OCI-LY3 (cell line): ENCODE results near the gene ZNF653.
A peak's percentile ranks its signal among the peaks of the same experiment; 100 is the strongest.

Experiments used
- H2AFZ ChIP-seq: fragments of 200-600, 300-600 bp; shearing (Covaris generic); 2 replicates; pipeline ENCODE4 v1.6.0; 2014; ENCODE audit warnings: antibody characterized with exemption, low read depth, low read length
- H3K27ac ChIP-seq: fragments of 200-600, 300-600 bp; sonication (generic); 2 replicates; pipeline ENCODE4 v1.5.1; 2014; ENCODE audit warnings: mild to moderate bottlenecking, low read length, moderate library complexity, mixed read lengths
- H3K27me3 ChIP-seq: fragments of 200-600, 300-600 bp; sonication (generic); 2 replicates; pipeline ENCODE4 v1.6.1; 2014; ENCODE audit warnings: low read depth, low read length, mixed read lengths
- H3K36me3 ChIP-seq: fragments of 200-600, 300-600 bp; sonication (generic); replicated peaks from 2 replicates; pipeline ENCODE3; 2014; ENCODE audit warnings: low read depth, low read length, mixed read lengths
- H3K4me1 ChIP-seq: fragments of 300-600, 200-600 bp; sonication (generic); 2 replicates; pipeline ENCODE4 v1.6.1; 2014; ENCODE audit warnings: low read length, mixed read lengths
- H3K4me2 ChIP-seq: fragments of 200-600, 300-600 bp; sonication (generic); 2 replicates; pipeline ENCODE4 v1.6.1; 2014; ENCODE audit warnings: low read length, mixed read lengths
- H3K4me3 ChIP-seq: fragments of 300-600, 200-600 bp; sonication (generic); 2 replicates; pipeline ENCODE4 v1.5.1; 2014; ENCODE audit warnings: antibody characterized with exemption, mild to moderate bottlenecking, low read length, moderate library complexity
- H3K79me2 ChIP-seq: fragments of 300-600, 200-600 bp; shearing (Covaris generic); 2 replicates; pipeline ENCODE4 v1.6.1; 2014; ENCODE audit warnings: mild to moderate bottlenecking, low read length, mixed read lengths
- H3K9ac ChIP-seq: fragments of 300-600, 200-600 bp; shearing (Covaris generic); 2 replicates; pipeline ENCODE4 v1.6.0; 2014; ENCODE audit warnings: mild to moderate bottlenecking, low read length, moderate library complexity
- H3K9me3 ChIP-seq: fragments of 200-600, 300-600 bp; shearing (Covaris generic); 2 replicates; pipeline ENCODE4 v1.6.1; 2014; ENCODE audit warnings: low read length, mixed read lengths; ENCODE audit not compliant: insufficient read depth
- H4K20me1 ChIP-seq: fragments of 200-600, 300-600 bp; sonication (generic); 2 replicates; pipeline ENCODE4 v1.6.1; 2016; ENCODE audit warnings: low read length, mixed read lengths; ENCODE audit not compliant: insufficient read depth
- EZH2phosphoT487 ChIP-seq: fragments of 200-600 bp; shearing (Covaris generic); IDR thresholded peaks from 2 replicates; pipeline ENCODE4 v1.6.1; 2018; ENCODE audit warnings: antibody characterized with exemption, mixed run types, low read depth
- TF ChIP-seq, protein P1 (sequence below): fragments of 200-600, 300-600 bp; sonication (generic); IDR thresholded peaks from 2 replicates; pipeline ENCODE4 v1.5.1; 2014; ENCODE audit warnings: antibody characterized with exemption, low read length, low read depth

Gene ZNF653

DNA sequence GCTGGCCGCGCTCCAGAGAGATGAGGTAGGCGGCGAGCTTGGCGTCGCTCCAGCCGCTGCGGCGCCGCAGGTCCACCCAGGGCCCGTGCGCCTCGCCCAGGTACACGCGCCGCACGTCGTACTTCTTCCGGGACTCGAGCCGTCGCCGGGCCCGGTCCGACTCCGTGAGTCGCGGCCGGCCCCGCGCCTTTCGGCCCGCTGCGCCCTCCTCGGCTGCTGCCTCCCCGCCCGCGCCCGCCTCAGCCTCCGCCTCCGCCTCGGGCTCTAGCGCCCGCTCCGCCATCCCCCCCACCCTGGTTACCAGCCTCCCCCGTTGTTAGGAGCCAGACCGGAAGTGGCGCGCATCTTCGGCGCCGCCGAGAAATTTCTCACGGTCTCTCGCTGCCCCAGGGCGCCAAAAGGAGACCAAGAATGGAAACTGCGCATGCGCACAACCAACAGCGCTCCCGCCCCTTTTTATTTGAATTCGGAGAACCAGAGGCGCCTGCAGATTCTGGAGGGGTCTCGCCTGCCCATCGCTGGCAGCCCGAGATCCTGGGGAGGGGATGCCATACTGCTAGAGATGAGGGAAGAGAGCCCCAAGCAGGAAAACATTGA lies at the start of gene ZNF653:
Gene ZNF653, minus strand, starts transcription at position 336 of the 597 bp plus-strand sequence. Its CDS starts 53 bp downstream, at position 283.
- Histone ChIP-seq H2AFZ (peak within 1 kb of the TSS; percentile 62), H3K4me3 (peak within 1 kb of the TSS; percentile 79)
- TF ChIP-seq, protein P1, sequence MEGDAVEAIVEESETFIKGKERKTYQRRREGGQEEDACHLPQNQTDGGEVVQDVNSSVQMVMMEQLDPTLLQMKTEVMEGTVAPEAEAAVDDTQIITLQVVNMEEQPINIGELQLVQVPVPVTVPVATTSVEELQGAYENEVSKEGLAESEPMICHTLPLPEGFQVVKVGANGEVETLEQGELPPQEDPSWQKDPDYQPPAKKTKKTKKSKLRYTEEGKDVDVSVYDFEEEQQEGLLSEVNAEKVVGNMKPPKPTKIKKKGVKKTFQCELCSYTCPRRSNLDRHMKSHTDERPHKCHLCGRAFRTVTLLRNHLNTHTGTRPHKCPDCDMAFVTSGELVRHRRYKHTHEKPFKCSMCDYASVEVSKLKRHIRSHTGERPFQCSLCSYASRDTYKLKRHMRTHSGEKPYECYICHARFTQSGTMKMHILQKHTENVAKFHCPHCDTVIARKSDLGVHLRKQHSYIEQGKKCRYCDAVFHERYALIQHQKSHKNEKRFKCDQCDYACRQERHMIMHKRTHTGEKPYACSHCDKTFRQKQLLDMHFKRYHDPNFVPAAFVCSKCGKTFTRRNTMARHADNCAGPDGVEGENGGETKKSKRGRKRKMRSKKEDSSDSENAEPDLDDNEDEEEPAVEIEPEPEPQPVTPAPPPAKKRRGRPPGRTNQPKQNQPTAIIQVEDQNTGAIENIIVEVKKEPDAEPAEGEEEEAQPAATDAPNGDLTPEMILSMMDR, result no peak
- no peak for TF ChIP-seq EZH2phosphoT487

GRCh38 chr19:11555246-11555645 lies 49.6 kb upstream of the ZNF653 start:
- Histone ChIP-seq H3K27ac (no peak overlapping the region), H3K4me1 (peaks cover 28% of the 10 kb centered on the region), H2AFZ (no peak overlapping the region), H3K9me3 (no peaks in the 10 kb centered on the region), H4K20me1 (peaks cover 34% of the 10 kb centered on the region), H3K79me2 (peaks cover 30% of the 10 kb centered on the region), H3K36me3 (peaks cover 20% of the 10 kb centered on the region), H3K9ac (no peak overlapping the region), H3K4me3 (no peak overlapping the region), H3K27me3 (no peaks in the 10 kb centered on the region), H3K4me2 (no peak overlapping the region)
- TF ChIP-seq, protein P1, result no peak
- TF ChIP-seq EZH2phosphoT487, result no peak

More for the DNA sequence above, at the start of gene ZNF653:
- Histone ChIP-seq H3K27me3 (no peaks in the 10 kb centered on the region), H3K4me1 (peaks cover 17% of the 10 kb centered on the region), H3K27ac (peak within 1 kb of the TSS; percentile 62), H3K36me3 (no peaks in the 10 kb centered on the region), H3K79me2 (peaks cover 9% of the 10 kb centered on the region; the same call in 1 of the 2 replicates), H3K4me2 (peak within 1 kb of the TSS; percentile 88), H4K20me1 (no peaks in the 10 kb centered on the region), H3K9me3 (no peaks in the 10 kb centered on the region), H3K9ac (peak within 1 kb of the TSS; percentile 79)

DNA sequence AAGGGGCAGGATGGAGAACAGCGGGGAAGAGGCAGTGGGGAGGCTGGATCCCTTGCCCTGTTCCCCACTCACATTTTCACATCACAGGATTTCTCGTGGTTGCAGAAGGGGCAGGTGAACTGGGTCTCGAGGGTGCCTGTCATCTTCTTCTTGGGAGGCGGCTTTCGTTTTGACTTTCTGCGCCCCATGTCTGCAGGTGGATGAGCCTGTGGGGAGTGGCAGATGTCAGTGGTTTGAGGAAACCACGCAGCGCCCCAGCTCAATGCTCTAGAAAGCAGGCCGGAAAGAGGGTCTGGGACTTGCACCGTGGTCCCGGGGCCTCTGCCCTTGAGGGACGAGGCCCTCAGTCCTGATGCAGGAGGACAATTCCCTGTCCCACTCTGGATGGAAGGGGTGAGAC lies 48.5 kb upstream of the ZNF653 start:
- H3K79me2 ChIP-seq, result peaks cover 26% of the 10 kb centered on the region
- H4K20me1 ChIP-seq, result peaks cover 34% of the 10 kb centered on the region
- TF ChIP-seq EZH2phosphoT487, result no peak
- TF ChIP-seq, protein P1, result no peak
- peak overlapping the region; percentile 75 for H3K4me2 ChIP-seq
- H3K9ac ChIP-seq, result no peak overlapping the region
- H3K4me3 ChIP-seq, result peak overlapping the region; percentile 39
- H2AFZ ChIP-seq, result no peak overlapping the region
- peak overlapping the region; percentile 61 for H3K27ac ChIP-seq
- peaks cover 26% of the 10 kb centered on the region for H3K4me1 ChIP-seq
- H3K36me3 ChIP-seq, result peaks cover 20% of the 10 kb centered on the region
- H3K9me3 ChIP-seq, result no peaks in the 10 kb centered on the region
- H3K27me3 ChIP-seq, result no peaks in the 10 kb centered on the region

GRCh38 chr19:11552666-11553372 lies 47.2 kb upstream of the ZNF653 start:
- H2AFZ ChIP-seq, result no peak overlapping the region
- H3K36me3 ChIP-seq, result peaks cover 20% of the 10 kb centered on the region
- TF ChIP-seq EZH2phosphoT487, result no peak
- TF ChIP-seq, protein P1, result no peak
- no peak overlapping the region for H3K4me2 ChIP-seq
- H3K27ac ChIP-seq, result no peak overlapping the region
- no peaks in the 10 kb centered on the region for H3K27me3 ChIP-seq
- H4K20me1 ChIP-seq, result peaks cover 27% of the 10 kb centered on the region
- no peaks in the 10 kb centered on the region for H3K9me3 ChIP-seq
- H3K4me1 ChIP-seq, result peaks cover 19% of the 10 kb centered on the region
- no peak overlapping the region for H3K4me3 ChIP-seq
- H3K79me2 ChIP-seq, result peaks cover 14% of the 10 kb centered on the region
- no peak overlapping the region for H3K9ac ChIP-seq
